Activated gamma-delta T cell (primary cell): ENCODE measurements around the gene ABHD17B.
A peak's percentile ranks its signal among the peaks of the same experiment; 100 is the strongest.
"Not testable (repeated sequence)": the region's sequence is repeated elsewhere in the genome, so short reads cannot be mapped to it uniquely, and the experiment has no call there.

ENCODE experiments used
- DNase-seq: peaks from one replicate; lab custom pipeline; 2025; lab: John Stamatoyannopoulos, UW

Gene ABHD17B

GRCh38 chr9:71916834-71917534 is 6.0 kb upstream of the ABHD17B start:
- no peak for DNase-seq

- no peak for DNase-seq
Observed at GRCh38 chr9:71915495-71915894, 4.5 kb upstream of the ABHD17B start.

GRCh38 chr9:71911908-71912335 is 929 bp upstream of the ABHD17B start:
- DNase-seq = no peak

GRCh38 chr9:71910650-71911060 is 338 bp downstream of the ABHD17B start:
- peak; percentile 59 for DNase-seq

GRCh38 chr9:71909887-71910649 is 925 bp downstream of the ABHD17B start:
- DNase-seq = peak; percentile 34

- no peak for DNase-seq
Observed at GRCh38 chr9:71908825-71909224, 2.2 kb downstream of the ABHD17B start.

GRCh38 chr9:71904076-71904475 is 6.9 kb downstream of the ABHD17B start:
- DNase-seq = no peak

- DNase-seq = no peak
Observed at GRCh38 chr9:71901695-71902597, 9.0 kb downstream of the ABHD17B start.

GRCh38 chr9:71898756-71899155 is 12.2 kb downstream of the ABHD17B start:
- not testable (repeated sequence) for DNase-seq

- no peak for DNase-seq
Observed at GRCh38 chr9:71897577-71897976, 13.4 kb downstream of the ABHD17B start.

- DNase-seq = no peak
Observed at GRCh38 chr9:71896761-71897160, 14.2 kb downstream of the ABHD17B start.

GRCh38 chr9:71895955-71896354 is 15.0 kb downstream of the ABHD17B start:
- no peak for DNase-seq

GRCh38 chr9:71895117-71895516 is 15.9 kb downstream of the ABHD17B start:
- DNase-seq = no peak

- DNase-seq = no peak
Observed at GRCh38 chr9:71891557-71892189, 19.3 kb downstream of the ABHD17B start.

- DNase-seq = no peak
Observed at GRCh38 chr9:71890042-71890679, 20.8 kb downstream of the ABHD17B start.

GRCh38 chr9:71887362-71887761 is 23.6 kb downstream of the ABHD17B start:
- no peak for DNase-seq

GRCh38 chr9:71886541-71886940 is 24.5 kb downstream of the ABHD17B start:
- DNase-seq = no peak

- DNase-seq = no peak
Observed at GRCh38 chr9:71886015-71886414, 25.0 kb downstream of the ABHD17B start.

- no peak for DNase-seq
Observed at GRCh38 chr9:71885467-71885866, 25.5 kb downstream of the ABHD17B start.

- DNase-seq = no peak
Observed at GRCh38 chr9:71884005-71884404, 27.0 kb downstream of the ABHD17B start.

- no peak for DNase-seq
Observed at GRCh38 chr9:71879644-71880174, 31.3 kb downstream of the ABHD17B start.
